ENCODE data around the gene GOLGA6B. TPM values are rescaled to one million over a fixed set of nuclear protein-coding genes. Genes with fewer than 3 reads are reported as not detected.
"Not testable (repeated sequence)": the region's sequence is repeated elsewhere in the genome, so short reads cannot be mapped to it uniquely, and the experiment has no call there.

Gene GOLGA6B
- not detected for total RNA-seq

- H3K27ac ChIP-seq; ATAC-seq (ENCODE audit: insufficient number of reproducible peaks, low FRiP score, low read depth); H3K9me3 ChIP-seq; H3K4me1 ChIP-seq (ENCODE audit: control insufficient read depth in 1 of 2, low read depth in 2 of 2); H3K4me3 ChIP-seq; H3K27me3 ChIP-seq (replicated peaks; ENCODE audit: insufficient read depth); DNase-seq (ENCODE audit: low spot score); H3K36me3 ChIP-seq: not testable (repeated sequence)
Measured at GRCh38 chr15:72654397-72654796, at the start of gene GOLGA6B. Gene GOLGA6B (plus strand): TSS chr15:72654697. CDS start chr15:72654738, 41 bp downstream.

DNA sequence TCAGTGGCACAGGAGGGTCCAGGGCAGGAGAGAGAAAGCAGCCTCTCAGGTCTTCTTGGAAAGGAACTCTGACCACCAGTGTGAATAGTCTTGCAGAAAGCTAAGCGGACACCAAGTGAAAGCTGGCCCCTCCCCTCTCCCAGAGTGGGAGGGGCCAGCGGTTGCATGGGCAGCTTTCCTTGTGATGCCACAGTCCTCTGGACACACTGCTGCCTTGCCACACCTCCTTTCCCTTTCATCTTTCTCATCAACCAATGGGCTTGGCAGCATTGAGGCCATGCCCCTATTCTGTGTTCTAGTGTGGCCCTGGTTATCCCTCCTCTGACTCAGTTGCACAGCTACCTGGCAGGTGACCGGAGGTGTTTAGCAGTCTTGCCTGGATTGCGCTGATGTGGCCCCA is 49.7 kb upstream of the GOLGA6B start:
- no peak for ATAC-seq (ENCODE audit: insufficient number of reproducible peaks, low FRiP score, low read depth)
- H3K36me3 ChIP-seq, result no peaks in the 10 kb centered on the region
- TF ChIP-seq CTCF (IDR thresholded peaks at IDR 0.05), result no peak
- H3K4me3 ChIP-seq, result no peak overlapping the region
- no peaks in the 10 kb centered on the region for H3K9me3 ChIP-seq
- no peak overlapping the region for H3K27ac ChIP-seq
- no peaks in the 10 kb centered on the region for H3K4me1 ChIP-seq (ENCODE audit: control insufficient read depth in 1 of 2, low read depth in 2 of 2)
- DNase-seq (ENCODE audit: low spot score), result no peak
- H3K27me3 ChIP-seq (replicated peaks; ENCODE audit: insufficient read depth), result no peaks in the 10 kb centered on the region

GRCh38 chr15:72608084-72608483 is 46.4 kb upstream of the GOLGA6B start:
- ATAC-seq (ENCODE audit: insufficient number of reproducible peaks, low FRiP score, low read depth); H3K36me3 ChIP-seq; H3K9me3 ChIP-seq; DNase-seq (ENCODE audit: low spot score); H3K4me1 ChIP-seq (ENCODE audit: control insufficient read depth in 1 of 2, low read depth in 2 of 2); H3K27ac ChIP-seq; H3K27me3 ChIP-seq (replicated peaks; ENCODE audit: insufficient read depth); H3K4me3 ChIP-seq: not testable (repeated sequence)

DNA sequence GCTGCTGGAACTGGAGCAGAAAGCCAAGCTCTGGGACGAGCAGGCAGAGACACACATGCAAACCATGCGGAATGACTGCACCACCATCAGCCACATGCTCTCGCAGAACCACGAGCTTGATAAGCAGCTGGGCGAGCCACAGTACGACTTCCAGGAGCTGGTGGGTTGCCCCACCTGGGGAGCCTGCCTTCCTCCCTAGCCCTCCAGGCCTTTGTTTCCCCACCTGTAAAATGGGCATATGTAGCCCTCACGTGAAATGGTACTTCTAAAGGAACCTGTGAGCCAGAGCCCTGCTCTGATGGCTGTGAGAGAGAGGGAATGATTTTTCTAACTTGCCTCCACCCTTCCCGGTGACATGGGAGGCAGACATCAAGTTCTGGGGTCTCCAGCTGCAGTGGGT is 44.6 kb upstream of the GOLGA6B start:
- Histone ChIP-seq H3K4me3 (no peak overlapping the region), H3K4me1 (ENCODE audit: control insufficient read depth in 1 of 2, low read depth in 2 of 2) (no peaks in the 10 kb centered on the region), H3K36me3 (no peaks in the 10 kb centered on the region), H3K9me3 (no peaks in the 10 kb centered on the region), H3K27me3 (replicated peaks; ENCODE audit: insufficient read depth) (no peaks in the 10 kb centered on the region), H3K27ac (no peak overlapping the region)
- no peak for DNase-seq (ENCODE audit: low spot score)
- no peak for ATAC-seq (ENCODE audit: insufficient number of reproducible peaks, low FRiP score, low read depth)
- TF ChIP-seq CTCF (IDR thresholded peaks at IDR 0.05), result no peak

GRCh38 chr15:72612324-72612723 is 42.2 kb upstream of the GOLGA6B start:
- not testable (repeated sequence) for H3K27ac ChIP-seq; H3K9me3 ChIP-seq; H3K4me1 ChIP-seq (ENCODE audit: control insufficient read depth in 1 of 2, low read depth in 2 of 2); DNase-seq (ENCODE audit: low spot score); H3K27me3 ChIP-seq (replicated peaks; ENCODE audit: insufficient read depth); H3K36me3 ChIP-seq; H3K4me3 ChIP-seq; ATAC-seq (ENCODE audit: insufficient number of reproducible peaks, low FRiP score, low read depth)

GRCh38 chr15:72614810-72615532 is 39.5 kb upstream of the GOLGA6B start:
- ATAC-seq (ENCODE audit: insufficient number of reproducible peaks, low FRiP score, low read depth), result no peak
- no peak overlapping the region for H3K27ac ChIP-seq
- H3K27me3 ChIP-seq (replicated peaks; ENCODE audit: insufficient read depth), result no peaks in the 10 kb centered on the region
- no peaks in the 10 kb centered on the region for H3K9me3 ChIP-seq
- no peaks in the 10 kb centered on the region for H3K36me3 ChIP-seq
- DNase-seq (ENCODE audit: low spot score), result no peak
- TF ChIP-seq CTCF (IDR thresholded peaks at IDR 0.05), result no peak
- no peak overlapping the region for H3K4me3 ChIP-seq
- no peaks in the 10 kb centered on the region for H3K4me1 ChIP-seq (ENCODE audit: control insufficient read depth in 1 of 2, low read depth in 2 of 2)

DNA sequence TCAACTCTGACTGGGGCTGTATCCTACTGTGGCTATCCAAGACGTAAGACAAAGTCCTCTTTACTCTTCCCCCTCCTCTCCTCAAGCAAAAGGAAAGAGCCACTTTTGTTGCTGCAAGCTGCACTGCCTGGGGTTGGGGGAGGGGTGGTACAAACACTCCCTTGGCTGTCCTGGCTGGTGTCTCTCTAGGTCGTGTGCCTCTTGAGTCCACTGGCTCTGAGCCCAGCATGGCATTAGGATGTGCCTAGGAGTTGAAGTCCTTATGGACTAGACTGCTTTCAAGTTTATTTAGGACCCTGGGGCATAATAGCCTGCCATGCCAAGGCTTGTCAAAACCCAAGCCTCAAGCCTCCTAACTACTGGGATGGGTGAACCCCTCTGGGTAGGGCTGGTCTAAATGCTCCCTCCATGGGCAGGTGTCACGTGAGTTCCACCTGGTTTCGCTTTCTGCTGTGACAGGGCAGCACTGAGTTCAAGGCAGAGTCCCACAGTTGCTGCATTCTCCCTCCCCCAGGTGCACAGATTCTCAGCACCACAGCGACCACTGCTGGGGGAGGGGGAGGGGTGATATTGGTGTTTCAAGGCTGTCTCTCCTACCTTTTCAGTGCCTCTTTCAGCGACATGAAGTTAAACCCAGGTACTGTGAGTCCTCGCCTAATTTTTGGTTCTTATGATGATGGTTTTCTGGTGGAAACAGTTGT is 38.8 kb upstream of the GOLGA6B start:
- not testable (repeated sequence) for H3K27me3 ChIP-seq (replicated peaks; ENCODE audit: insufficient read depth); H3K36me3 ChIP-seq; DNase-seq (ENCODE audit: low spot score); H3K27ac ChIP-seq; H3K4me1 ChIP-seq (ENCODE audit: control insufficient read depth in 1 of 2, low read depth in 2 of 2); H3K4me3 ChIP-seq; H3K9me3 ChIP-seq; ATAC-seq (ENCODE audit: insufficient number of reproducible peaks, low FRiP score, low read depth)
